ENCODE measurements around the gene CLMN. TPM values are rescaled to one million over a fixed set of nuclear protein-coding genes. Genes with fewer than 3 reads are reported as not detected.

CLMN gene
- total and polyA plus RNA-seq, 2 of the 4 experiments (the other 2 are of a cell fraction): 0.10 to 0.18 TPM

- H3K9ac ChIP-seq (ENCODE audit: low read depth, low read length): no peak overlapping the region
- CTCF ChIA-PET: no interaction called here
- H3K4me1 ChIP-seq (ENCODE audit: control insufficient read depth, insufficient read depth, low read length): peaks cover 3% of the 10 kb centered on the region; the same call in 1 of the 2 replicates
- H3K36me3 ChIP-seq (ENCODE audit: control insufficient read depth, insufficient read depth, low read length): no peaks in the 10 kb centered on the region
- H3K79me1 ChIP-seq (ENCODE audit: low read depth in 1 of 2, low read length in 2 of 2): no peaks in the 10 kb centered on the region
- no peak overlapping the region for H4K5ac ChIP-seq (ENCODE audit: low read depth, low read length)
- no peak overlapping the region for H4K8ac ChIP-seq (ENCODE audit: low read depth in 2 of 2, low read length in 2 of 2)
- H3K18ac ChIP-seq (ENCODE audit: low read depth, low read length): no peak overlapping the region
- H2BK20ac ChIP-seq (ENCODE audit: low read depth, low read length): no peak overlapping the region
- H3K27me3 ChIP-seq (ENCODE audit: control insufficient read depth, insufficient read depth, low read length): no peaks in the 10 kb centered on the region; the same call in 1 of the 2 replicates
- no peak overlapping the region for H2BK120ac ChIP-seq (ENCODE audit: low read depth, low read length)
- no peak overlapping the region for H2BK5ac ChIP-seq (ENCODE audit: low read depth, low read length, poor library complexity, severe bottlenecking)
- H4K91ac ChIP-seq (ENCODE audit: insufficient read depth, low read depth, low read length): no peak overlapping the region
- H3K9me3 ChIP-seq (ENCODE audit: control insufficient read depth, insufficient read depth, low read length): no peaks in the 10 kb centered on the region; the same call in 1 of the 2 replicates
- no peak overlapping the region for H3K14ac ChIP-seq (replicated peaks; ENCODE audit: low read depth, low read length)
- H3K27ac ChIP-seq (ENCODE audit: insufficient read depth, low read length): no peak overlapping the region
- intact Hi-C loops (cut with micrococcal nuclease) (no loop called here), dilution Hi-C loops (cut with HindIII; ENCODE audit: low sequenced_read_pairs, unreplicated experiment) (no loop called here), in situ Hi-C loops (cut with MboI; ENCODE audit: low sequenced_read_pairs) (no loop called here)
- H3K4ac ChIP-seq (ENCODE audit: low read depth, low read length): no peak overlapping the region
- no peak overlapping the region for H2AK9ac ChIP-seq (replicated peaks; ENCODE audit: low read depth, low read length, poor library complexity)
- TF ChIP-seq ELK1 (IDR thresholded peaks at IDR 0.05; ENCODE audit: borderline replicate concordance, low read depth, low read length): no peak
- no peak for TF ChIP-seq USF2 (IDR thresholded peaks at IDR 0.05; ENCODE audit: low read depth, low read length)
- TF ChIP-seq SMC3 (IDR thresholded peaks at IDR 0.05; ENCODE audit: low read depth, low read length): no peak
- TF ChIP-seq POLR2A (IDR thresholded peaks at IDR 0.05; ENCODE audit: low read depth, low read length): no peak
- TF ChIP-seq MAZ (IDR thresholded peaks at IDR 0.05; ENCODE audit: borderline replicate concordance, low read depth, low read length): no peak
- no peak for TF ChIP-seq RCOR1 (IDR thresholded peaks at IDR 0.05; ENCODE audit: insufficient replicate concordance, low read length)
- TF ChIP-seq BHLHE40 (IDR thresholded peaks at IDR 0.05; ENCODE audit: low read depth, low read length): no peak
- TF ChIP-seq CHD1 (IDR thresholded peaks at IDR 0.05; ENCODE audit: low read depth, low read length): no peak
- TF ChIP-seq MXI1 (IDR thresholded peaks at IDR 0.05; ENCODE audit: borderline replicate concordance, low read depth, low read length): no peak
- TF ChIP-seq RFX5 (IDR thresholded peaks at IDR 0.05; ENCODE audit: low read depth, low read length): no peak
- H4K20me1 ChIP-seq (ENCODE audit: insufficient read depth, low read length): no peaks in the 10 kb centered on the region
- no peak overlapping the region for H2BK15ac ChIP-seq (ENCODE audit: low read depth, low read length)
- no peak for ATAC-seq (ENCODE audit: low read depth)
- no peak overlapping the region for H2AFZ ChIP-seq (replicated peaks; ENCODE audit: low read length, poor library complexity)
- H3K9me1 ChIP-seq (ENCODE audit: insufficient read depth, low read length): no peaks in the 10 kb centered on the region
- H3K4me3 ChIP-seq (ENCODE audit: insufficient read depth, low read depth, low read length): no peak overlapping the region
- H3K4me2 ChIP-seq (ENCODE audit: low read depth, low read length): no peak overlapping the region
- H3K23ac ChIP-seq (ENCODE audit: low read depth, low read length): no peak overlapping the region
- H3K56ac ChIP-seq (ENCODE audit: extremely low read depth, insufficient read depth, low read length): no peak overlapping the region
- WGBS, 2 experiments (ENCODE audit: extremely low coverage in 2 of 2, insufficient read length in 1 of 2): 81% methylated on average over 3 of the region's 6 CpGs; no CpG with 5 or more reads in 1 of the 2 experiments
- H2AK5ac ChIP-seq (ENCODE audit: low read depth, low read length): no peak overlapping the region
- DNase-seq: no peak
- no TSS peak for BruUV-seq (replicated peaks)
- POLR2A ChIA-PET (ENCODE audit: unreplicated experiment): no interaction called here
These were observed 66.6 kb downstream of the CLMN start for GRCh38 chr14:95253039-95253630.

All from IMR-90 (cell line).